Parathyroid adenoma (tissue), 2 donors: ENCODE data around the gene GALNT10.

Experiments used
- H2AFZ ChIP-seq: fragments of 300-600 bp; sonication (generic); one replicate; pipeline ENCODE4 v1.7.0; 2017; ENCODE audit warnings: antibody characterized with exemption, mild to moderate bottlenecking
- H3K27ac ChIP-seq: fragments of 300-600 bp; sonication (generic); one replicate; pipeline ENCODE4 v1.7.0; 2017
- H3K27me3 ChIP-seq: fragments of 300-600 bp; sonication (generic); one replicate; pipeline ENCODE4 v1.7.0; 2017; ENCODE audit warnings: low read length; ENCODE audit not compliant: control insufficient read depth, insufficient read depth
- H3K36me3 ChIP-seq: fragments of 300-600 bp; sonication (generic); one replicate; pipeline ENCODE4 v1.7.0; 2017; ENCODE audit warnings: low read length; ENCODE audit not compliant: control insufficient read depth, insufficient read depth
- H3K4me1 ChIP-seq: fragments of 300-600 bp; sonication (generic); one replicate; pipeline ENCODE4 v1.7.0; 2017; ENCODE audit warnings: control low read depth
- H3K4me2 ChIP-seq: fragments of 300-600 bp; sonication (generic); one replicate; pipeline ENCODE4 v1.7.0; 2017; ENCODE audit warnings: low read length
- H3K4me3 ChIP-seq: fragments of 300-600 bp; sonication (generic); one replicate; pipeline ENCODE4 v1.7.0; 2017; ENCODE audit warnings: low read depth, low read length
- H3K79me2 ChIP-seq: fragments of 300-600 bp; sonication (generic); one replicate; pipeline ENCODE4 v1.7.0; 2017; ENCODE audit warnings: control low read depth
- H3K9ac ChIP-seq: fragments of 300-600 bp; sonication (generic); one replicate; pipeline ENCODE4 v1.7.0; 2017; ENCODE audit warnings: mild to moderate bottlenecking
- H3K9me3 ChIP-seq: fragments of 300-600 bp; sonication (generic); one replicate; pipeline ENCODE4 v1.7.0; 2017; ENCODE audit warnings: low read length; ENCODE audit not compliant: control insufficient read depth
- CTCF ChIP-seq: fragments of 300-600 bp; sonication (generic); IDR thresholded peaks from one replicate; pipeline ENCODE4 v1.7.0; 2017; ENCODE audit warnings: antibody characterized with exemption, mild to moderate bottlenecking
- donor health status: primary hyperparathyroidism.

Gene GALNT10

GRCh38 chr5:154320224-154321089 is 129.9 kb downstream of the GALNT10 start:
- Histone ChIP-seq H2AFZ (no peak overlapping the region), H3K9me3 (no peaks in the 10 kb centered on the region), H3K4me2 (no peak overlapping the region), H3K9ac (no peak overlapping the region), H3K36me3 (no peaks in the 10 kb centered on the region), H3K4me3 (no peak overlapping the region), H3K79me2 (no peaks in the 10 kb centered on the region), H3K27ac (no peak overlapping the region), H3K4me1 (no peaks in the 10 kb centered on the region), H3K27me3 (no peaks in the 10 kb centered on the region)
- no peak for TF ChIP-seq CTCF

- TF ChIP-seq CTCF: no peak
- Histone ChIP-seq H3K79me2 (no peaks in the 10 kb centered on the region), H3K27ac (no peak overlapping the region), H3K4me1 (no peaks in the 10 kb centered on the region), H3K4me3 (no peak overlapping the region), H2AFZ (no peak overlapping the region), H3K36me3 (no peaks in the 10 kb centered on the region), H3K4me2 (no peak overlapping the region), H3K27me3 (no peaks in the 10 kb centered on the region), H3K9me3 (no peaks in the 10 kb centered on the region), H3K9ac (no peak overlapping the region)
Measured at GRCh38 chr5:154321546-154321945, 131.0 kb downstream of the GALNT10 start.

GRCh38 chr5:154324033-154324432 is 133.5 kb downstream of the GALNT10 start:
- Histone ChIP-seq H3K4me3 (no peak overlapping the region), H3K4me2 (no peak overlapping the region), H3K9me3 (no peaks in the 10 kb centered on the region), H3K27me3 (no peaks in the 10 kb centered on the region), H2AFZ (no peak overlapping the region), H3K4me1 (no peaks in the 10 kb centered on the region), H3K27ac (no peak overlapping the region), H3K79me2 (no peaks in the 10 kb centered on the region), H3K36me3 (no peaks in the 10 kb centered on the region), H3K9ac (no peak overlapping the region)
- TF ChIP-seq CTCF: no peak

- H3K4me2 ChIP-seq: no peak overlapping the region
- H3K36me3 ChIP-seq: no peaks in the 10 kb centered on the region
- no peaks in the 10 kb centered on the region for H3K9me3 ChIP-seq
- H3K4me3 ChIP-seq: no peak overlapping the region
- no peak overlapping the region for H3K9ac ChIP-seq
- TF ChIP-seq CTCF: no peak
- H3K79me2 ChIP-seq: no peaks in the 10 kb centered on the region
- no peaks in the 10 kb centered on the region for H3K27me3 ChIP-seq
- H3K4me1 ChIP-seq: no peaks in the 10 kb centered on the region
- H2AFZ ChIP-seq: no peak overlapping the region
- no peak overlapping the region for H3K27ac ChIP-seq
Measured at GRCh38 chr5:154325566-154325965, 135.0 kb downstream of the GALNT10 start.

- H3K4me2 ChIP-seq: no peak overlapping the region
- no peaks in the 10 kb centered on the region for H3K27me3 ChIP-seq
- H3K36me3 ChIP-seq: no peaks in the 10 kb centered on the region
- H3K4me3 ChIP-seq: no peak overlapping the region
- H2AFZ ChIP-seq: no peak overlapping the region
- no peaks in the 10 kb centered on the region for H3K79me2 ChIP-seq
- H3K4me1 ChIP-seq: no peaks in the 10 kb centered on the region
- no peak for TF ChIP-seq CTCF
- H3K9me3 ChIP-seq: no peaks in the 10 kb centered on the region
- H3K27ac ChIP-seq: no peak overlapping the region
- no peak overlapping the region for H3K9ac ChIP-seq
Measured at GRCh38 chr5:154329062-154329461, 138.5 kb downstream of the GALNT10 start.
